C4-2B (cell line): Measurements from ENCODE around the gene HSBP1.

Experiments
- H3K27ac ChIP-seq: fragments of 450-650 bp; 2 replicates; pipeline ENCODE4 v1.5.1; 2017
- ZFX ChIP-seq: fragments of 450-650 bp; IDR thresholded peaks from 2 replicates; pipeline ENCODE4 v1.6.1; 2017
- TF ChIP-seq, protein P1 (sequence below): fragments of 450-650 bp; conservative IDR thresholded peaks from 2 replicates; pipeline ENCODE4 v1.5.1; 2017; ENCODE audit warnings: mild to moderate bottlenecking

Gene HSBP1

DNA sequence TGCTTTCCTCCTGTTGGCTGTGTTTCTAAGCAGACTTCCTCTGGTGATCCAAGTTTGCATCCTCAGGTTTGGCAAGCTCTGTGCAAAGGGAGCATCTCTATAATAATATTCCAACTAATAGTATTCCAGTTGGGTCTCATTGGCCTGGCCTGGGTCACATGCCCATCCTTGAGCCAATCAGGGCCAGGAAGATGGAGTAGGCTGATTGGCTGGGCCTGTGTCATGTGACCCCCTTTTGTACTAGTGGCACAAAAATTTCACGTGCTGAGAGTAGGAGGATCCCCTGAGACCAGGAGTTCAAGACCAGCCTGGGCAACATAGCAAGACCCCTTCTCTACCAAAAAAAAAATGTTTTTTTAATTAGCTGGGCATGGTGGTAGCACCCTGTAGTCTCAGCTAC, 55.9 kb downstream of the HSBP1 start:
- TF ChIP-seq, protein P1, sequence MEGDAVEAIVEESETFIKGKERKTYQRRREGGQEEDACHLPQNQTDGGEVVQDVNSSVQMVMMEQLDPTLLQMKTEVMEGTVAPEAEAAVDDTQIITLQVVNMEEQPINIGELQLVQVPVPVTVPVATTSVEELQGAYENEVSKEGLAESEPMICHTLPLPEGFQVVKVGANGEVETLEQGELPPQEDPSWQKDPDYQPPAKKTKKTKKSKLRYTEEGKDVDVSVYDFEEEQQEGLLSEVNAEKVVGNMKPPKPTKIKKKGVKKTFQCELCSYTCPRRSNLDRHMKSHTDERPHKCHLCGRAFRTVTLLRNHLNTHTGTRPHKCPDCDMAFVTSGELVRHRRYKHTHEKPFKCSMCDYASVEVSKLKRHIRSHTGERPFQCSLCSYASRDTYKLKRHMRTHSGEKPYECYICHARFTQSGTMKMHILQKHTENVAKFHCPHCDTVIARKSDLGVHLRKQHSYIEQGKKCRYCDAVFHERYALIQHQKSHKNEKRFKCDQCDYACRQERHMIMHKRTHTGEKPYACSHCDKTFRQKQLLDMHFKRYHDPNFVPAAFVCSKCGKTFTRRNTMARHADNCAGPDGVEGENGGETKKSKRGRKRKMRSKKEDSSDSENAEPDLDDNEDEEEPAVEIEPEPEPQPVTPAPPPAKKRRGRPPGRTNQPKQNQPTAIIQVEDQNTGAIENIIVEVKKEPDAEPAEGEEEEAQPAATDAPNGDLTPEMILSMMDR: no peak
- no peak for TF ChIP-seq ZFX
- no peak overlapping the region for H3K27ac ChIP-seq
